ENCODE results near the gene CFAP46.
"Not testable (repeated sequence)": the region's sequence is repeated elsewhere in the genome, so short reads cannot be mapped to it uniquely, and the experiment has no call there.

The CFAP46 gene

DNA sequence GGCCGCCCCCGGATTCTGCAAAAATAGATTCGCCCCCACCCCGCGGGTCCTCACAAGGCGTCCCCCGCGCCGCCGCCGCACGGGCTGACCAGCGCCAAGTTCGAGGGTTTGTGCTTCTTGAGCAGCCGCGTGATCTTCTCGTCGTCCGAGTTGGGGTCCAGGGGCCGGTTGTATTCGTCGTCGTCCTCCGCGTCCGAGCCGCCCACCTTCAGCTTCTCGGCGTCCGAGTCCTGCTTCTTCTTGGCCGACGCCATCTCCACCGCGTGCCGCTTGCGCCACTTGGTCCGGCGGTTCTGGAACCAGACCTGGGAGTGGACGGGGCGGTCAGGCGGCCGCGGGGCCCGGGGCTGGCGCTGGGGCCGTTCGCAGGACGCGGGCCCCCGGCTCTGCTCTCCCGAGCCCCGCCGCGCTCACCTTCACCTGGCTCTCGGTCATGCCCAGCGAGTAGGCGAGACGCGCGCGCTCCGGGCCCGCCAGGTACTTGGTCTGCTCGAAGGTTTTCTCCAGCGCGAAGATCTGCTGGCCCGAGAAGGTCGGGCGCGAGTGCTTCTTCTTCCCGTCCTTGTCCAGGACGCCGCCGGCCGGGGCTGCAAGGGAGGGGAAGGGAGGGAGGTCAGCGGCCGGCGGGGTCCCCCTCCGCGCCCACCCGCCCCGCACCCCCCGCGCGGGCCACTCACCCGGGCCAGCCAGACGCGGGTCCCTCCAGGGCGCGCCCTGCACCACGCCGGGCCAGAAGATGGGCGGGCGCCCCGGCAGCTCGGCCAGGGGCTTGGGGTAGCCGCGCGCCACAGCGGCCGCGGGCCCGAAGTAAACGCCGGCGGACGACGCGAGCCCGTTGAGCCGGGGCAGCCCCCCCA is 157.3 kb downstream of the CFAP46 start:
- peaks cover 11% of the 10 kb centered on the region for H3K4me1 ChIP-seq (ENCODE audit: insufficient read depth, low read length)
- H3K36me3 ChIP-seq (ENCODE audit: insufficient read depth, low read length), result no peaks in the 10 kb centered on the region
- peak overlapping the region; percentile 6; the same call in 1 of the 2 replicates for H3K9ac ChIP-seq (ENCODE audit: low read depth, low read length)
- H3K9me3 ChIP-seq (ENCODE audit: control insufficient read depth, insufficient read depth, low read length), result no peaks in the 10 kb centered on the region

DNA sequence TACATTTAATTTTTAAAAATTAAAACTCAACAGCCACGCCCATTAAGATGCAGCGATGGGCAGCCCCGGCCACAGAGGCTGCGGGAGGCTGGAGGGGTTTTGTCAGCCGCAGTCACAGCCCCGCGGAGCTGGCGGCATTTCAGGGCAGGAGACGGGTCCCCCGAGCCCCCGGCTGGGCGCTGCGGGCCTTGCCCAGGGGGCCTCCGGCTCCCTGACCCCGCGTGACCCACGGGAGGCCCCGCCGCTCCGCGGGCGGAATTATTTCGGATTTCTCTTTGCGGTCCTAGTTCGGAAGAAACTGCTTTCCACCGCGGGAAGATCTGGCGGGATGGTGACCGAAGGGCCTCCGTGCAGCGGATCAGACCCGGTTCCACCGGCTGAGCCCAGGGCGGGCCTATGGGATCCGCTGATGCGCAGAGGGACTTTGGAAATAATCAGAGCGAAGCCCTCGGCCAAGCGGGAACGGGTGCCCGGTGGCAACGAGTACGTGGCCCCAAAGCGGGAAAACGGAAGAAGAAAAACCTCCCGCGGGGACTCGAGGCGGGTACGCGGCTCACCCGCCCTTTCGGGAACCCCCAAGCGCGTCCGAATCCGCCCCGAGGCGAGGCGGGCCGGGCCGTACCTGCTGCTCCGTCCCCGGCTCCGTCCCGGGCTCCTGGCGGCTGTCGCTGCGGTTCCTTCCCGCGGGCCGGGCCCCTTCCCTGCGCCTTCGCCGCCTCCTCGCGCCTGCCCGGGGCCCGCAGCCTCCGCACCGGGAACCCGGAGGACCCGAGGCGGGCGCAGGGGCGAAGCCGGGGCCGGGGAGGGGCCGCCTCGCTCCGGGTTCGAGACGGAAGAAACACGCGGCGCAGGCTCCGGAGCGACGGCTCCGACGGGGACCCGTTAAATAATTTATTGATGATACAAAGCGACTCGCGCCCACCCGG is 158.2 kb downstream of the CFAP46 start:
- Histone ChIP-seq H3K36me3 (ENCODE audit: insufficient read depth, low read length) (no peaks in the 10 kb centered on the region), H3K4me1 (ENCODE audit: insufficient read depth, low read length) (peaks cover 11% of the 10 kb centered on the region), H3K9me3 (ENCODE audit: control insufficient read depth, insufficient read depth, low read length) (no peaks in the 10 kb centered on the region), H3K9ac (ENCODE audit: low read depth, low read length) (peak overlapping the region; percentile 15; the same call in 1 of the 2 replicates)

DNA sequence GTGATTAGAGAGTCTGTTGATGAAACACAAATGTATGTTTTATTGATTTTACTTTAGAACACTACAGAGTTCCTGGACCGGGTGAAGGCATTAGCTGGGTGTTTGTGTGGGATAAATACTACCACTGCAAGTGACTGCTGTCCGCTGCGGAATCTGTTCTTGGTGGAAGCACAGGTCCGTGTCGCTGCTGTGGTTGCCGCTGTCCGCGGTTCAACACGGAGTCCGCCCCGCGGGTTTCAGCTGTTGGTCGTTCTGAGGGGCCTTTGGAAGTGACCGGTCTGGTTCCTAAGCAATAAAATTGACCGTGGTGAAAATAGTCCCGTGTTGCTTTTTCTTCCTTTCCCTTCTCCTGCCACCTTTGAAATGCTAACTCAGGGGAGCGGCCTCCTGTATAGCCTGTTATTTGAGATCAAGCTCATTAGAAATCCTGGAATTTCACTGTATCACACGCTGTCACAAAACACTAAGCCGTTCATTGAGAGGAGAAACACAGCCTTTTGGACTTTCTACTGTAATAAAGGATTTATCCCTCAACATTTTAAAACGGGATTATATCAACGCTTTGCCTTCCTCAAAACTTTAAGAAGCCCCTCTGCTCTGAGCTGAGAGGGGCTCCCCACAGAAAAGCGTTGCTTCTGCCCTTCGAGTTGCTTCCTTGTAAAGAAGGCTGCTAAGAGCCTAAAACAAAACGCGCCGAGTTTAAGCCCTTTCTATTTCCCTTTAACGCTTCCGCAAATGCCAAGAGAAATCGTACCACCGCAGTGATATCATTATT is 159.0 kb downstream of the CFAP46 start:
- H3K9ac ChIP-seq (ENCODE audit: low read depth, low read length), result no peak overlapping the region; the same call in 1 of the 2 replicates
- peaks cover 11% of the 10 kb centered on the region for H3K4me1 ChIP-seq (ENCODE audit: insufficient read depth, low read length)
- H3K9me3 ChIP-seq (ENCODE audit: control insufficient read depth, insufficient read depth, low read length), result no peaks in the 10 kb centered on the region
- no peaks in the 10 kb centered on the region for H3K36me3 ChIP-seq (ENCODE audit: insufficient read depth, low read length)

DNA sequence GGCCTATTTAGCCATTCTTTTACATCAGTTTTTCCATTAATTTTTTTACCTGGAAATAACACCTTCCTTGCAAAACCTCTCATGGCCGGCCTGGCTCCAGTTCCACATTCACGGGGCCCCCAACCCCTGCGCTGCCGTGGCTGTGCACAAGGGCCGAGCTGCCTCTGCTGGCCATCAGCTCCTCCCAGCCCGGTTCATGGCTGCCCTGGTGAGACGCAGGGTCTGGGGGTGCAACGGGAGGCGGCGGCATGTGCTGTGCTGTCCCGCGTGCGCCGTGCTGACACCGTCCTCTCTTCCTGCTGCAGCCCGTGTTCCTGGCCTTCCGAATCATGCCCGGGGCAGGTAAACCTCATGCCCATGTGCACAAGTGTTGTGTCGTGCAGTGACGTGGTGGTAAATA is 160.8 kb downstream of the CFAP46 start:
- Histone ChIP-seq H3K9ac (ENCODE audit: low read depth, low read length) (no peak overlapping the region), H3K4me1 (ENCODE audit: insufficient read depth, low read length) (peaks cover 11% of the 10 kb centered on the region), H3K9me3 (ENCODE audit: control insufficient read depth, insufficient read depth, low read length) (no peaks in the 10 kb centered on the region), H3K36me3 (ENCODE audit: insufficient read depth, low read length) (no peaks in the 10 kb centered on the region)

DNA sequence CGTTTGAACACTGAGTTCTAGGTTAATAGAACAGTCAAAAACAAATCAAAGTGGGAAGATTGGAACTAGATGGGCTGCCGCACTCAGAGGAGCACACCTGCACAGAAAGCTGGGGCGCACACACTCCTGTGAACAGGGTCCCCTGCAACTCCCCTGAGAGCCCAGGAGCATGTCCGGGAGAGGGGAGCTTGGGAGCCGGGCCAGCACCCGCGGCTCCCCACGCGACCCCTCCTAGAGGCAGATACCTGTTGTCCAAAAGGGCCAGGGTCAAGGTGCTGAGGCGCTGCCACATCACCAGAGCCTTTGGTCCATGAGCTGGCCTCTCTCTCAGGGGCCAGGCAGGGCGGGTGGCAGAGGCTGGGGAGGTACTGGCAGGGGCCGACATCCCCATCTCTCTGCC is 162.0 kb downstream of the CFAP46 start:
- peaks cover 11% of the 10 kb centered on the region for H3K4me1 ChIP-seq (ENCODE audit: insufficient read depth, low read length)
- H3K9me3 ChIP-seq (ENCODE audit: control insufficient read depth, insufficient read depth, low read length), result no peaks in the 10 kb centered on the region
- no peak overlapping the region for H3K9ac ChIP-seq (ENCODE audit: low read depth, low read length)
- H3K36me3 ChIP-seq (ENCODE audit: insufficient read depth, low read length), result no peaks in the 10 kb centered on the region

DNA sequence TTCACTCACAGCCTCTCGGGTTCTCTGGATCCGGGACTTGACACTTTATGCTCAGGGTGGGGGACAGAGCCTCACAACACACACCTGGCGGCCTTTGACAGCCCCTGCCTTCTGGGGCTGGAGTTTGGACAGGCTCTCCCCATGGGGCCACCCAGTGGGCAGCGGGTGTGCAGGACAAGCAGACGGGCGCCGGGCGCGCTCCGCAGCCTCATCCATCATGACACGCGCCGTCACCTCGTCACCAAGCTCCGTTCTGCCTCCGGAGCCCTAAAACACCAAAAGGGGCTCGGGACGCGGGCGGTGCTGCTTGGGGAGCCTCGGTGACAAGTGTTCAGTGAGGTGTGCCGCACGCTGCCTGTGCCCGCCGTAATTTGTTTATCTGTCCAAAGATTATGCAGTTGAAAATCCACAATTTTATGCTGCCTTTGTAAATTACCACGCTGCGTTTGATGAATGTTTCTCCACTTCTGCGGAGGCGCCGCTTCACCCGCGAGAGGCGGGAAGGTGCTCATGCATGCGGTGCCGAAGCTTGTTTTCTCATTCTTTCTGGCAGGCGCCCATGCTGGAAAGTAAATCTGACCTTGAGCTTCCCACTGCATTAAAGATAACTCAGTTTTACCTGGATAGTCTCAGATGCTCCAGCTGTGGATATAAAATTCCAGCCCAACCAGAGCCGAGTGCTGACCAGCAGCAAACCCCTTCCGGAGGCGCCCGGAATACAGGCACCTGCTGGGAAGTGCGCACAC is 162.6 kb downstream of the CFAP46 start:
- Histone ChIP-seq H3K36me3 (ENCODE audit: insufficient read depth, low read length) (no peaks in the 10 kb centered on the region), H3K4me1 (ENCODE audit: insufficient read depth, low read length) (peaks cover 11% of the 10 kb centered on the region), H3K9me3 (ENCODE audit: control insufficient read depth, insufficient read depth, low read length) (no peaks in the 10 kb centered on the region), H3K9ac (ENCODE audit: low read depth, low read length) (no peak overlapping the region)

DNA sequence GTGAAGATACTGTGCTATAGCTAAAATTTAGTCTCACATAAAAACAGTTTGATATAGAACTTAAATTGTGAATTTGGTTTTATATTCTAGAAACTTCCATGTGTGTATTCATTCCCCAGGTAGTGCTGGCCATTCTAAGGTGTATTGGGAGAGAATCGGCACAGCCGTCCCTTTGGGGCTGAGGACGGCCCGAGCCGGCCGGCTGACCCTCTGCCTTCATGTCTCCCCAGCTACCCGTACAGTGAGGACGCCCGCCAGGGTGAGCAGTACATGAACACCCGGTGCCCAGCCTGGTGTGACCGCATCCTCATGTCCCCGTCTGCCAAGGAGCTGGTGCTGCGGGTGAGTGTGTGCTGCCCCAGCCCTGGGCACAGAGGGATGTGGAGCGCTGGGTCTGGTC is 164.9 kb downstream of the CFAP46 start:
- H3K9ac ChIP-seq (ENCODE audit: low read depth, low read length), result no peak overlapping the region
- H3K4me1 ChIP-seq (ENCODE audit: insufficient read depth, low read length), result no peaks in the 10 kb centered on the region
- H3K36me3 ChIP-seq (ENCODE audit: insufficient read depth, low read length), result no peaks in the 10 kb centered on the region
- H3K9me3 ChIP-seq (ENCODE audit: control insufficient read depth, insufficient read depth, low read length), result no peaks in the 10 kb centered on the region

DNA sequence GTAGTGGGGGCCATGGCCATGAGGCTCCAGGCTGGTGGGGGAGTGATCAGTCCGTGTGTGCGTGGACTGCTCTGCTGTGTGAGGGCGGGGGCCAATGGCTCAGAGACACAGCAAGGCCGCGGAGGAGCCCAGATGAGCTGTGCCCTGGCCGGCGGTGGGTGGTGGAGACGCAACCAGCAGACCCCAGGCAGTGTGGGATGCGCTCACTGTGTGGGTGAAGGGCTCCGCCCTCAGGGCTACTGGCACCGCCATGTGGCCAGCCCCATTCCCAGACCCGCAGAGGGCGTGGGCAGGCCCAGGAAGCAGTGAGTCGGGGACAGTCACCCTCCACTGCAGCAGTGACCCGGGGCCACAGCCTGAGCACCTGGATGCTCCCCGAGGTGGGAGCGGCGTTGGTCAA is 165.5 kb downstream of the CFAP46 start:
- Histone ChIP-seq H3K36me3 (ENCODE audit: insufficient read depth, low read length) (no peaks in the 10 kb centered on the region), H3K9me3 (ENCODE audit: control insufficient read depth, insufficient read depth, low read length) (no peaks in the 10 kb centered on the region), H3K4me1 (ENCODE audit: insufficient read depth, low read length) (no peaks in the 10 kb centered on the region), H3K9ac (ENCODE audit: low read depth, low read length) (no peak overlapping the region)

DNA sequence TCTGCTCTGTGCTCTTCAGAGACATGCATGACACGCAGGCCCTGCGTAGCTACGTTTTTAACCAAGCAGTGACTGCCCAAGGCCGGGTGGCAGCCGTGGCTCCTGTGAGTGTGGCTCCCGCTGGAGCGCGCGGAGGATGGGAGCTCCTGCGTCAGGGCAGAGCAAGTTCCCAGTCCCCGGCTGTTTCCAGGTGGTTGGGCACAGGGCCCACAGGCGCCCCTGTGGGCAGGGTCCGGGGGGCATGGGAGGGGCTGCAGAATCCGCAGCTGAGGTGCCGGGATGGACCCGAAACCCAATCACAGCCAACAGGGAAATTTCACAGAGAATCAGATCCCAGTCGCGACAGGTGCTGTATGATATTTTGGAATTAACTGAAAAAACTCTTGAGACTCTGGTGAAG is 166.2 kb downstream of the CFAP46 start:
- Histone ChIP-seq H3K9me3 (ENCODE audit: control insufficient read depth, insufficient read depth, low read length) (no peaks in the 10 kb centered on the region), H3K36me3 (ENCODE audit: insufficient read depth, low read length) (no peaks in the 10 kb centered on the region), H3K9ac (ENCODE audit: low read depth, low read length) (no peak overlapping the region), H3K4me1 (ENCODE audit: insufficient read depth, low read length) (no peaks in the 10 kb centered on the region)

DNA sequence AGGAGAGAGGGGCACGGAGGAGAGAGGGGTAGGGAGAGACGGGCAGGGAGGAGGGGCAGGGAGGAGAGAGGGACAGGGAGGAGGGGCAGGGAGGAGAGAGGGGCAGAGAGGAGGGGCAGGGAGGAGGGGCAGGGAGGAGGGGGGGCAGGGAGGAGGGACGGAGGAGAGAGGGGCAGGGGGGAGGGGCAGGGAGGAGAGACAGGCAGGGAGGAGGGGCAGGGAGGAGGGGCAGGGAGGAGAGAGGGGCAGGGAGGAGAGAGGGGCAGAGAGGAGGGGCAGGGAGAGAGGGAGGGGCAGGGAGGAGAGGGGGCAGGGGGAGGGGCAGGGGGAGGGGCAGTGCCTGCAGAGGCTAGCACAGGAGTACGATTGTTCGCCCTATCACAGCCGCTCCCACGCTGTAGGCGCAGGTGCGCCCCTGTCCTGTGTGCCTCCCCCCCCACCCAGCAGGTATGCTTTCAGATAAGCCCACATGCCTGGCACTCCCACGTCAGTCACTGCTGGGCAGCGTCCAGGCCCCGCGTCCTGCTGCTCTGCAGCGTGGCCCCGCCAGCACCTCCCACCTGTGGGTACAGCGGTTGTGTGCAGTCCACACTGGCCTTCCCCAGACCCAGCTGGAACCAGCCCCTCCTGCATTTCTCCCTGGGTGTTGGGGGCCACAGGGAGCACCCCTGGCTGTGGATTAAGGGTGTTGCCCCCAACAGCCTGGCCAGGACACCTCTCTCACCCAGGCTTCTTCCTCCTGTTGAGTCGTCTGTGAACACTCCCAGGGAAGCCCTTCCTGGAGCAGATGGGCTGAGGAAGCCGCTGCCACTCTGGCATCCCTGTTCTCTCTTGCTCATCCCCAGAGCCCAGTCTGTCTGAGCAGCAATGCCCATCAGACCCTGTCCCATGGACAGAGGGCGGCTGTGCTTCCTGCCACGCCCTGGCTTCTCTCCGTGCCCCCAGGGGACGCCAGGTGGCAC is 167.2 kb downstream of the CFAP46 start:
- Histone ChIP-seq H3K9ac (ENCODE audit: low read depth, low read length) (no peak overlapping the region), H3K9me3 (ENCODE audit: control insufficient read depth, insufficient read depth, low read length) (no peaks in the 10 kb centered on the region), H3K36me3 (ENCODE audit: insufficient read depth, low read length) (no peaks in the 10 kb centered on the region), H3K4me1 (ENCODE audit: insufficient read depth, low read length) (no peaks in the 10 kb centered on the region)

DNA sequence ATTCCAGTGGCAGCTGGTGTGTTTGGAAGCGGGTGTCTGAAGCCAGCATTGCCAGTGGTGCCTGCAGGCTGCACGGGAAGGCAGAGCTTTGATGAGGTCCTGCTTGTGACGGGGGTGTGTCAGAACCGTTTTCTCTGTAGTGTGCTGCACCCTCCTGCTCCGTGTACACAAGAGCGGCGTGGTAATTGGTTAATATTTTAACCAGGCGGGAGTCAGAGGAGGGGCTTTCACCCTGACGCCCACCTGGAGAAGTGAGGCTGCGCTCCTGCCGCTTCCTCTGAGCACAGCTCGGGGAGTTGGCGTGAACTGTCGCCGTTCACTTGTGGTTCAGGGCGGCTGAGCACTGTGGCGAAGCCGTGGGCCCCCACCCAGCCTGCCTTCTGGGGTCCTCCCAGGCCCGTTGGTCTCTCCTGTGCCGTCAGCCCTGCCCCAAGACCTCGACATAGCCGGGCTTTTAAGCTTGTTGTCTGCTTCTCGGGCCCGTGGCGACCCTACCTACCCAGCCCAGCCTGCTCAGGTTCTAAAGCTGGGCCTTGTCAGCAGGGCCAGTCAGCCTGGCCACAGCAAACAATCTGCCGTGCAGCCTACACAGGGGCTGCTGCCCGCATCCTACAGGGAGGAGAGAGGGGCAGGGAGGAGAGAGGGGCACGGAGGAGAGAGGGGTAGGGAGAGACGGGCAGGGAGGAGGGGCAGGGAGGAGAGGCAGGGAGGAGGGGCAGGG is 168.0 kb downstream of the CFAP46 start:
- Histone ChIP-seq H3K4me1 (ENCODE audit: insufficient read depth, low read length) (no peaks in the 10 kb centered on the region), H3K36me3 (ENCODE audit: insufficient read depth, low read length) (no peaks in the 10 kb centered on the region), H3K9ac (ENCODE audit: low read depth, low read length) (no peak overlapping the region), H3K9me3 (ENCODE audit: control insufficient read depth, insufficient read depth, low read length) (no peaks in the 10 kb centered on the region)

DNA sequence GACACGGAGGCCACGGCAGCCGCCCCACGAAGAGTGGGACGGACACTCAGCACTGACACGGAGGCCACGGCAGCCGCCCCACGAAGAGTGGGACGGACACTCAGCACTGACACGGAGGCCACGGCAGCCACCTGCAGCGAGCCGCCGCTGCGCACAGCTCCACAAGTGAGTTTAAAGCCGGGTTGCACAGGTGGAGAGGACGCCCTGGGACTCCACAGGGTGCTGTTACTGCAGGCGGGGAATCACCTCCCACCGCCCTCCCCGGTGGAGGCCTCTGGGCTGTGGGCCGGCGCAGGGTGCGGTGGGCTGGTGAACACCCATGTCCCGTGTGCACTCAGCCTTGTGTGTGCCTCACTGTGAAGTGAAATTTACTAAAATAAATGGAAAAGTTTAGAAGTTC is 169.6 kb downstream of the CFAP46 start:
- H3K4me1 ChIP-seq (ENCODE audit: insufficient read depth, low read length); H3K36me3 ChIP-seq (ENCODE audit: insufficient read depth, low read length); H3K9ac ChIP-seq (ENCODE audit: low read depth, low read length); H3K9me3 ChIP-seq (ENCODE audit: control insufficient read depth, insufficient read depth, low read length): not testable (repeated sequence)
